D721Med (cell line): ENCODE measurements around the gene RANBP3L.
"Not testable (repeated sequence)": the region's sequence is repeated elsewhere in the genome, so short reads cannot be mapped to it uniquely, and the experiment has no call there.

Source experiments
- DNase-seq: peaks from one replicate; pipeline ENCODE4 v3.0.0; 2011; ENCODE audit warnings: low spot score; ENCODE audit not compliant: insufficient read length
- FAIRE-seq: peaks from 2 replicates; lab custom pipeline; 2011; peaks lifted over from hg19 to GRCh38; lab: Jason Lieb, UNC
- TF ChIP-seq, protein P1 (sequence below): IDR thresholded peaks from 2 replicates; pipeline ENCODE4 v1.5.1; 2012; ENCODE audit warnings: mild to moderate bottlenecking, control low read depth; ENCODE audit not compliant: insufficient read depth; ENCODE audit errors: missing control alignments

The RANBP3L gene, protein sequence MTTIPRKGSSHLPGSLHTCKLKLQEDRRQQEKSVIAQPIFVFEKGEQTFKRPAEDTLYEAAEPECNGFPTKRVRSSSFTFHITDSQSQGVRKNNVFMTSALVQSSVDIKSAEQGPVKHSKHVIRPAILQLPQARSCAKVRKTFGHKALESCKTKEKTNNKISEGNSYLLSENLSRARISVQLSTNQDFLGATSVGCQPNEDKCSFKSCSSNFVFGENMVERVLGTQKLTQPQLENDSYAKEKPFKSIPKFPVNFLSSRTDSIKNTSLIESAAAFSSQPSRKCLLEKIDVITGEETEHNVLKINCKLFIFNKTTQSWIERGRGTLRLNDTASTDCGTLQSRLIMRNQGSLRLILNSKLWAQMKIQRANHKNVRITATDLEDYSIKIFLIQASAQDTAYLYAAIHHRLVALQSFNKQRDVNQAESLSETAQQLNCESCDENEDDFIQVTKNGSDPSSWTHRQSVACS

DNA sequence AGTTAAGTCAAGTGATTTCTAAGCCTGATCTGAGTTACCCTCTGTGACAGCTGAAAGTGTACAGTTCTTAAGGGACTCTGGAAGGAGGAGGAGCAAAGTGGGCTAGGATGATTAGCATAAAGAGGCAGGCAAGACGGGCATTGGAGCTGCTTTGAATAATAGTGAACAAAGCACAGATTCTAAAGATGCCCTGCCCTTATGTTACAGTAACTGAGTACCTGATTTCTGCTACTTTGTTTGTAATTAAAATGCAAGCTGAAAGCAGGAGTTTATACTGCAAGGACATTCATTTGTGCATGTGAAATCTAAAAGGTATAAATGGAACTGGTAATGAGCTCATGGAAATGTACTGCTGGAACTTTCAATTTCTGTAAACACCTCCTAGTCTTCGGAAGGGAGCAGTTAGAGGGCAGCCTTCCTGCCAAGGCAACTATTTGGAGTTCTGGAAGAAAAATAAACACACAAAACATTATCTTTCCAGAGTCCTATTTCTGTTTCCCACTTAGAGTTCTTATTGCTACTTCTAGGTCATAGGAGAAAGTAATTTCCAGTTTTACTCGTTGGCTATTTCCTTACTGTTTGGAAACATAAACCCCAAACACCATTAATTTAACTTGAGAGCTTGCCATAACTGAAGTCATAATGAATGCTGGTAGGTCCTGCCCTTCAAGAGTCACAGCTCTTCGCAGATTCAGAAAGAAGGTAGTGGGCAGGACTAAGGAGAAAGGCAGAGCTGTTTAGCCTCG, at the start of gene RANBP3L:
TSS of gene RANBP3L (minus strand) at position 45 of the 746 bp plus-strand sequence. CDS start 486 bp downstream, outside the sequence.
- no peak for FAIRE-seq
- TF ChIP-seq, protein P1, sequence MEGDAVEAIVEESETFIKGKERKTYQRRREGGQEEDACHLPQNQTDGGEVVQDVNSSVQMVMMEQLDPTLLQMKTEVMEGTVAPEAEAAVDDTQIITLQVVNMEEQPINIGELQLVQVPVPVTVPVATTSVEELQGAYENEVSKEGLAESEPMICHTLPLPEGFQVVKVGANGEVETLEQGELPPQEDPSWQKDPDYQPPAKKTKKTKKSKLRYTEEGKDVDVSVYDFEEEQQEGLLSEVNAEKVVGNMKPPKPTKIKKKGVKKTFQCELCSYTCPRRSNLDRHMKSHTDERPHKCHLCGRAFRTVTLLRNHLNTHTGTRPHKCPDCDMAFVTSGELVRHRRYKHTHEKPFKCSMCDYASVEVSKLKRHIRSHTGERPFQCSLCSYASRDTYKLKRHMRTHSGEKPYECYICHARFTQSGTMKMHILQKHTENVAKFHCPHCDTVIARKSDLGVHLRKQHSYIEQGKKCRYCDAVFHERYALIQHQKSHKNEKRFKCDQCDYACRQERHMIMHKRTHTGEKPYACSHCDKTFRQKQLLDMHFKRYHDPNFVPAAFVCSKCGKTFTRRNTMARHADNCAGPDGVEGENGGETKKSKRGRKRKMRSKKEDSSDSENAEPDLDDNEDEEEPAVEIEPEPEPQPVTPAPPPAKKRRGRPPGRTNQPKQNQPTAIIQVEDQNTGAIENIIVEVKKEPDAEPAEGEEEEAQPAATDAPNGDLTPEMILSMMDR, result no peak
- no peak for DNase-seq

DNA sequence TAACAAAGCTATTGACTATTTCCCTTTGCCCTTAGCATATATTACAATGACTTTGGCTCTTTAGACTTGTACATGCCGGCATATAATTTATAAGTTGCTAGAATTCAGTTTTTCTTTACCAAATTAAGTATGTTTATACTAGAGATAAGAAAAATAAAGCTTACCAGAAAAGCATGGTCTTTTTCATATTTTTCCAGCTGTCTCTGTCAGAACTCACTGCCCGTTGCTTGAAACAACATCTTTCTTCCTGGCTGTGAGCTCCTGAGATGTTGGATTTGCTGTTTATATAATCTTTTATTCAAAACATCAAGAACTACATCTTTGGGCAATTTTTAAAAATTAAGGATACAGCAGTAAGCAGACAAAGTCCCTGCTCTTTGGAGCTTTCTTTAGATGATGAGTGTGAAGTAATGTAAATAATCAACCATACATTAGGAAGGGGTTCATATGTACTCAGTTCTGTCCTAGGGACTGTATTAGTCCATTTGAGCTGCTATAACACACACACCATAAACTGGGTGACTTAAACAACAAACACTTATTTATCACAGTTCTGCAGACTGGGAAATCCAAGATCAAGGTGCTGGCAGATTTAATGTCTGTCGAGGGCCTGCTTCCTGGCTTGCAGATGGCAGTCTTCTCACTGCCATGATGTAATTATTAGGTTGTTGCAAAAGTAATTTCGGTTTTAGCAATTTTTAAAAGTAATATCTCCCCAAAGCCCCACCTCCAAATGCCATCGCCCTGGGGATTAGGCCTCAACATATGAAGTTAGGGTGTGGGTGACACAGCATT, 45.4 kb upstream of the RANBP3L start:
- TF ChIP-seq, protein P1, result no peak
- no peak for DNase-seq
- no peak for FAIRE-seq

DNA sequence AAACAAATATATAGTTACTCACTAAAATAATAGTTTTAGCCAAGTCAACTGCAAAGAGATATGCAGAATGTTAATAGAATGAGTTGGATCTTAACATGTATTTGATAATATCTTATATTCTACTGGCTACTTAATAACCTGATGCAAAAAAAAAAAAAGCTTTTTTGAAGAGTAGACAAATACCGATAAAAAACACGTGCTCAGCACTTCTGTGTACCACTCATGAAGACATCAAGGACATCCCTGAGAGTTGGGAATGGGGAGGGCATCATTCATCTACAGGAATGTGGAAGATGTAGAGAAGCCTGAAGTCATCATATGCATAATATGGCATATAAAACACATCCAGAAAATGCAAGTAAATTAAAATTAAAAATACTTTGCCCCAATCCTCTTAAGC, 43.2 kb upstream of the RANBP3L start:
- DNase-seq, result no peak
- TF ChIP-seq, protein P1, result no peak
- FAIRE-seq, result no peak

DNA sequence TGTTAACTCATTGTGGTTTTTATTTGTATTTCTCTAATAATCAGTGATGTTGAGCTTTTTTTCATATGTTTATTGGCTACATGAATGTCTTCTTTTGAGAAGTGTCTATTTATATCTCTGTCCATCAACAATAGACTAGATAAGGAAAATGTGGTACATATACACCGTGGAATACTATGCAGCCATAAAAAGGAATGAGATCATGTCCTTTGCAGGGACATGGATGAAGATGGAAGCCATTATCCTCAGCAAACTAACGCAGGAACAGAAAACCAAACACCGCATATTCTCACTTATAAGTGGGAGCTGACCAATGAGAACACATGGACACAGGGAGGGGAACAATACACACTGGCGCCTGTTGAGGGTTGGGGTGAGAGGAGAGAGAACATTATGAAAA, 40.0 kb upstream of the RANBP3L start:
- DNase-seq, FAIRE-seq: not testable (repeated sequence)

DNA sequence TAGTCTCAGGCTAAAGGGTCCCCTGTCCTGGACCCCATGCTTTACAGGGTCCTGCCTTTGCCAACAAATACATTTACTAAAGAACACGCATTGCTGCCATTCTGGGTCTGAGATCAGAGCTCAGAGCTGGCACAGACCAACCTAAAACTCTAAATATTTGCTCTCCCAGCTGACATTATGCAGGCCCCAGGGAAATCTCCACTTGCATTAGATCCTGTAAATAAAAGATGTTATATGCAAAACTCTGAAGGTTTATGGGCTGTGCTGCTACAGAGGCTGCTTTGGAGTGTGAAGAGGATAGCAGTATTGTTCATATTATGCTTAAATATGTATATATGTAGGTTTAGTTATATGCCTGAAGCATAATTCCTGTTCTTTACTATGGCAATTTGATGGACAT, 35.9 kb upstream of the RANBP3L start:
- TF ChIP-seq, protein P1, result no peak
- FAIRE-seq (no peak), DNase-seq (no peak)

DNA sequence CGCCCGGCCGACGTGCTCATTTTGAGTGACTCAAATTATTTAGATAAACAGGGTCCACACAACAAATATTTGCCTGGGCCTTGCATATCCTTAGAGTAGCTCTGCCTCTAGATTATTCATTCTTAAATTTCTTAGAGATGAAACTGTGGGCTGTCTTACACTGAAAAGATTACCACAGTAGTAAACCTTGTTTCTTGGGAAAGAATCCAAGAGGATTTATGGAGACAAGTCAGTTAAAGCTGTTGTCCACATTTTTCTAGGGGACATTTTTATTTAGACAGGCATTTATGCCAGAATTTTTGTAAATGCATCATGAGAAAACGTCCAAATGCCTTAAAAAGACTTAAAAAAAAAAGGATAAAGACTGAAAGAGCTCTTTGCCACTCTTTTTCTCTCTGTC, 32.6 kb upstream of the RANBP3L start:
- DNase-seq (no peak), FAIRE-seq (no peak)
- TF ChIP-seq, protein P1, result no peak

DNA sequence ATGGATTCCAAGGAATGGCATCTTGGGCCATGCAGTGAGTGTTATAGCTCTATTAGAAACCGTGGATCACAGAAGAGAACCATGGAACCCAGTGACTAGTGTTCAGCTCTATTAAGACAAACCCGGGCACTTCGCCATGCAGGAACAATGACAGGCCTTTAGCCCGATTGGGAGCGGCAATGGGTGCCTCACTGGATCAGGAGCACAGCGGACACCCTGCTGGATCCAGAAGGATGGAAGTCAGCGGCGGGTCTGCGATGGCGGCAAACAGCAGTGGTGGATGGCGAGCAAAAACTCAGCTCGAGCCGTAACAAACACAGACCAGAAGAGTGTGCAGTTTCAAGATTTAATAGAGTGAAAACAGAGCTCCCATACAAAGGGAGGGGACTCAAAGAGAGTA, 31.0 kb upstream of the RANBP3L start:
- not testable (repeated sequence) for FAIRE-seq, DNase-seq
